Ovary (tissue), 3 donors: ENCODE measurements around the gene CNTNAP3B.
"Not testable (repeated sequence)": the region's sequence is repeated elsewhere in the genome, so short reads cannot be mapped to it uniquely, and the experiment has no call there.

Source experiments
- CTCF ChIP-seq, 3 donors: fragments of 450-650 bp in 2 of 3; fragments of 200-600 bp in 1 of 3; IDR thresholded peaks; one replicate each; pipeline versions ENCODE4 v1.5.1 to v1.8.0; 2016 to 2022; ENCODE audit warnings: antibody characterized with exemption in 3 of 3, mild to moderate bottlenecking in 1 of 3
- EP300 ChIP-seq: sonication (generic); formaldehyde crosslinking; IDR thresholded peaks from one replicate; pipeline ENCODE4 v1.6.1; 2017; ENCODE audit warnings: antibody characterized with exemption
- POLR2A ChIP-seq: fragments of 450-650 bp; IDR thresholded peaks from one replicate; pipeline ENCODE4 v1.6.1; 2017; ENCODE audit warnings: antibody characterized with exemption, mild to moderate bottlenecking, moderate library complexity
- donor health status: DM: no; HTN: no; CAD: no.

GRCh38 chr9:42014317-42014716 is 114.9 kb downstream of the CNTNAP3B start:
- TF ChIP-seq EP300; POLR2A; CTCF (IDR thresholded peaks at IDR 0.05): not testable (repeated sequence)
